HEK293 (cell line): ENCODE data around the gene TOP2A.

ENCODE experiments used
- BCL11A ChIP-seq: fragments of 450-650 bp; formaldehyde crosslinking; IDR thresholded peaks from 2 replicates; pipeline ENCODE4 v1.5.1; 2016; ENCODE audit warnings: low read depth, missing biosample characterization, missing genetic modification characterization
- ZNF146 ChIP-seq: fragments of 450-650 bp; formaldehyde crosslinking; IDR thresholded peaks from 2 replicates; pipeline ENCODE4 v1.5.1; 2016; ENCODE audit warnings: missing biosample characterization, missing genetic modification characterization
- ZNF239 ChIP-seq: fragments of 450-650 bp; formaldehyde crosslinking; IDR thresholded peaks from 2 replicates; pipeline ENCODE4 v1.5.1; 2016; ENCODE audit warnings: missing biosample characterization, missing genetic modification characterization
- ZNF24 ChIP-seq: fragments of 450-650 bp; formaldehyde crosslinking; IDR thresholded peaks from 2 replicates; pipeline ENCODE4 v1.5.1; 2016; ENCODE audit warnings: missing biosample characterization, missing genetic modification characterization
- ZNF292 ChIP-seq: fragments of 450-650 bp; formaldehyde crosslinking; IDR thresholded peaks from 2 replicates; pipeline ENCODE4 v1.5.1; 2016; ENCODE audit warnings: low read depth, missing biosample characterization, missing genetic modification characterization, borderline replicate concordance
- TF ChIP-seq, protein P1 (sequence below): fragments of 450-650 bp; formaldehyde crosslinking; IDR thresholded peaks from 2 replicates; pipeline ENCODE4 v1.5.1; 2016; ENCODE audit warnings: missing biosample characterization, missing genetic modification characterization

DNA sequence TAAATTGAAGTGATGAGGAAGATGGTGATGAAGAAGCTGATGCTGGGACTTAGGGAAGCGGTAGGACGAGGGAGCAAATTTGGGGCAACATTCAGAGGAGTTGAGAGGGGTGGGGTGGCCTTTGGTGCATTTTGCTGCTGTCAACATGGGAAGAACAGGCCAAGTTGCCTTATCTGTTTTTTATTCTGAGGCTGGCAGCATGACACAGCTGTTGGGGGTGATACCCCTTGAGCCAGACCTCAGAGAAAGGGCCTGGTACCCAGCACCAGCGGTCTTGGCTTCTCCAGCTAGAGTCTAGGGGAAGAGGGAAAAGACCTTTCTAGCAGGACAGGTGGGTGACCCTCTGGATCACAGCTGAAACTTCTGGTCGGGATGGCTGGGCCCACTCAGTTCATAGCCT lies 30.1 kb upstream of the TOP2A start:
- no peak for TF ChIP-seq BCL11A (tag by site-specific recombination)
- TF ChIP-seq, protein P1, sequence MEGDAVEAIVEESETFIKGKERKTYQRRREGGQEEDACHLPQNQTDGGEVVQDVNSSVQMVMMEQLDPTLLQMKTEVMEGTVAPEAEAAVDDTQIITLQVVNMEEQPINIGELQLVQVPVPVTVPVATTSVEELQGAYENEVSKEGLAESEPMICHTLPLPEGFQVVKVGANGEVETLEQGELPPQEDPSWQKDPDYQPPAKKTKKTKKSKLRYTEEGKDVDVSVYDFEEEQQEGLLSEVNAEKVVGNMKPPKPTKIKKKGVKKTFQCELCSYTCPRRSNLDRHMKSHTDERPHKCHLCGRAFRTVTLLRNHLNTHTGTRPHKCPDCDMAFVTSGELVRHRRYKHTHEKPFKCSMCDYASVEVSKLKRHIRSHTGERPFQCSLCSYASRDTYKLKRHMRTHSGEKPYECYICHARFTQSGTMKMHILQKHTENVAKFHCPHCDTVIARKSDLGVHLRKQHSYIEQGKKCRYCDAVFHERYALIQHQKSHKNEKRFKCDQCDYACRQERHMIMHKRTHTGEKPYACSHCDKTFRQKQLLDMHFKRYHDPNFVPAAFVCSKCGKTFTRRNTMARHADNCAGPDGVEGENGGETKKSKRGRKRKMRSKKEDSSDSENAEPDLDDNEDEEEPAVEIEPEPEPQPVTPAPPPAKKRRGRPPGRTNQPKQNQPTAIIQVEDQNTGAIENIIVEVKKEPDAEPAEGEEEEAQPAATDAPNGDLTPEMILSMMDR, result no peak
- no peak for TF ChIP-seq ZNF146 (tag by site-specific recombination)
- no peak for TF ChIP-seq ZNF292 (tag by site-specific recombination)
- TF ChIP-seq ZNF239, result no peak
- no peak for TF ChIP-seq ZNF24 (tag by site-specific recombination)
